Endothelial cell of umbilical vein (primary cell): ENCODE results near the gene IL34. TPM values are rescaled to one million over a fixed set of nuclear protein-coding genes. Genes with fewer than 3 reads are reported as not detected.

Source experiments
- BruUV-seq: library from RNA; stranded (reverse); fragments of 400-500 nt; replicated peaks from 2 replicates; lab custom pipeline; 2021; lab: Mats Ljungman, UMichigan
- CTCF ChIA-PET: fragments of 300-600, 350-600 bp; sonication (Branson Sonifier 250); formaldehyde crosslinking; loops from one replicate; lab custom pipeline; 2021; ENCODE audit warnings: antibody characterized with exemption, inconsistent platforms; lab: Charles Lee
- POLR2A ChIA-PET: fragments of 300-600, 350-600 bp; sonication (Branson Sonifier 250); formaldehyde crosslinking; loops from one replicate; lab custom pipeline; 2021; ENCODE audit warnings: antibody characterized with exemption, inconsistent platforms; lab: Charles Lee
- DNase-seq: peaks from one replicate; pipeline ENCODE4 v3.0.0-alpha.2; 2011; ENCODE audit warnings: low read depth, low spot score
- FAIRE-seq: peaks from 2 replicates; lab custom pipeline; 2011; peaks lifted over from hg19 to GRCh38; lab: Jason Lieb, UNC
- H2AFZ ChIP-seq: 2 replicates; pipeline ENCODE4 v1.6.0; 2012; ENCODE audit warnings: low read depth, low read length, control low read depth, inconsistent platforms
- H3K27ac ChIP-seq: 2 replicates; pipeline ENCODE4 v1.5.1; 2011; ENCODE audit warnings: low read depth, mild to moderate bottlenecking, control low read depth, low read length, moderate library complexity; ENCODE audit not compliant: insufficient read depth
- H3K27me3 ChIP-seq, 2 experiments: 2 replicates each; pipeline versions ENCODE4 v1.6.0 to v1.6.1; 2011; ENCODE audit warnings: low read length in 2 of 2, mixed read lengths in 1 of 2; ENCODE audit not compliant: control insufficient read depth in 2 of 2, insufficient read depth in 2 of 2
- H3K36me3 ChIP-seq, 2 experiments: 2 replicates in 1 of 2; 3 replicates in 1 of 2; pipeline ENCODE4 v1.5.1; 2011; ENCODE audit warnings: low read length in 2 of 2, mild to moderate bottlenecking in 1 of 2, moderate library complexity in 1 of 2; ENCODE audit not compliant: control insufficient read depth in 2 of 2, insufficient read depth in 2 of 2; ENCODE audit errors: extremely low read depth in 1 of 2
- H3K4me1 ChIP-seq: 3 replicates; pipeline ENCODE4 v1.5.1; 2011; ENCODE audit warnings: mild to moderate bottlenecking, low read length; ENCODE audit not compliant: control insufficient read depth, insufficient read depth; ENCODE audit errors: extremely low read depth
- H3K4me2 ChIP-seq: 2 replicates; pipeline ENCODE4 v1.6.1; 2011; ENCODE audit warnings: low read length, control low read depth, mixed read lengths; ENCODE audit not compliant: insufficient read depth
- H3K4me3 ChIP-seq, 3 experiments: fragments of 200-600 bp in 1 of 3; sonication (generic), shearing (Covaris generic) in 1 of 3; replicated peaks in 1 of 3; 2 replicates each; pipeline ENCODE4 v1.5.1; 2011 to 2016; ENCODE audit warnings: control low read depth in 3 of 3, low read length in 3 of 3, mild to moderate bottlenecking in 2 of 3, inconsistent platforms in 1 of 3, low read depth in 1 of 3, moderate library complexity in 1 of 3; ENCODE audit not compliant: insufficient read depth in 1 of 3
- H3K79me2 ChIP-seq: 2 replicates; pipeline ENCODE4 v1.6.0; 2012; ENCODE audit warnings: low read length, inconsistent platforms; ENCODE audit not compliant: control insufficient read depth, insufficient read depth
- H3K9ac ChIP-seq: replicated peaks from 2 replicates; pipeline ENCODE3; 2011; ENCODE audit warnings: low read length, control low read depth; ENCODE audit not compliant: insufficient read depth; ENCODE audit errors: extremely low read depth
- H3K9me1 ChIP-seq: replicated peaks from 3 replicates; pipeline ENCODE4 v1.6.0; 2011; ENCODE audit warnings: mild to moderate bottlenecking, low read length; ENCODE audit not compliant: control insufficient read depth, insufficient read depth; ENCODE audit errors: extremely low read depth
- H3K9me3 ChIP-seq: replicated peaks from 2 replicates; pipeline ENCODE4 v1.5.1; 2012; ENCODE audit warnings: low read length, inconsistent platforms; ENCODE audit not compliant: control insufficient read depth, insufficient read depth
- H4K20me1 ChIP-seq: replicated peaks from 2 replicates; pipeline ENCODE3; 2011; ENCODE audit warnings: mild to moderate bottlenecking, low read length; ENCODE audit not compliant: control insufficient read depth, insufficient read depth; ENCODE audit errors: extremely low read depth
- CTCF ChIP-seq, 2 donors: IDR thresholded peaks; 1 replicate in 1 of 2; 2 replicates in 1 of 2; pipeline ENCODE4 v1.5.1; 2011; ENCODE audit warnings: low read length in 2 of 2, mild to moderate bottlenecking in 2 of 2, moderate library complexity in 2 of 2, control low read depth in 1 of 2, inconsistent platforms in 1 of 2, low read depth in 1 of 2; ENCODE audit not compliant: insufficient read depth in 1 of 2; ENCODE audit errors: extremely low read depth in 1 of 2
- EZH2 ChIP-seq: IDR thresholded peaks from 2 replicates; pipeline ENCODE4 v1.6.1; 2012; ENCODE audit warnings: borderline replicate concordance, low read depth, mild to moderate bottlenecking, moderate library complexity, low read length, inconsistent platforms; ENCODE audit not compliant: severe bottlenecking
- FOS ChIP-seq: IDR thresholded peaks from 2 replicates; pipeline ENCODE4 v1.6.1; 2011; ENCODE audit warnings: mild to moderate bottlenecking, low read length, moderate library complexity, borderline replicate concordance; ENCODE audit not compliant: insufficient read depth
- GATA2 ChIP-seq: IDR thresholded peaks from 2 replicates; pipeline ENCODE4 v1.7.0; 2011; ENCODE audit warnings: low read depth, mild to moderate bottlenecking, moderate library complexity, mixed read lengths, low read length; ENCODE audit not compliant: insufficient read length, insufficient read depth
- JUN ChIP-seq: IDR thresholded peaks from 2 replicates; pipeline ENCODE4 v1.6.1; 2011; ENCODE audit warnings: borderline replicate concordance, low read depth; ENCODE audit not compliant: insufficient read length, insufficient read depth
- MAX ChIP-seq: IDR thresholded peaks from 2 replicates; pipeline ENCODE4 v1.6.1; 2011; ENCODE audit not compliant: insufficient read depth, insufficient read length
- MYC ChIP-seq: IDR thresholded peaks from one replicate; pipeline ENCODE4 v1.6.1; 2011; ENCODE audit warnings: mild to moderate bottlenecking, low read depth, low read length
- POLR2A ChIP-seq: IDR thresholded peaks from 2 replicates; pipeline ENCODE4 v1.6.1; 2012; ENCODE audit warnings: low read depth, mild to moderate bottlenecking, control low read depth, low read length
- POLR2AphosphoS5 ChIP-seq: IDR thresholded peaks from 2 replicates; pipeline ENCODE4 v1.6.1; 2012; ENCODE audit warnings: low read depth, mild to moderate bottlenecking, control low read depth, low read length, moderate library complexity; ENCODE audit not compliant: insufficient read depth
- dilution Hi-C: fragments of 300-500 bp; cut with MboI; formaldehyde crosslinking; loops from one replicate; pipeline ENCODE4 v1.15.0; 2019; ENCODE audit warnings: low sequenced_read_pairs; ENCODE audit not compliant: extremely low pct_ligation_motif_present
- intact Hi-C: fragments of 100-400 bp; cut with micrococcal nuclease; formaldehyde crosslinking; loops from one replicate; pipeline ENCODE4 v1.10.0; 2022
- polyA plus RNA-seq, 4 experiments: library from polyadenylated mRNA; depleted of rRNA in 3 of 4; stranded (reverse) in 3 of 4; unstranded in 1 of 4; fragments of >200 nt; gene quantifications; 2 replicates each; pipeline versions ENCODE4 v1.2.1 to v1.2.3, GENCODE V29; 2011 to 2012; ENCODE audit warnings: missing spikeins in 1 of 4
- total RNA-seq: library from RNA; stranded (reverse); gene quantifications from 2 replicates; pipeline ENCODE4 v1.2.3, GENCODE V29; 2021

Gene IL34
- total and polyA plus RNA-seq, 2 donors (not counting 3 experiments of a cell fraction or from before 2014, with no cell fraction given) = 0.88 to 0.97 TPM

GRCh38 chr16:70608521-70608920 is 37.8 kb upstream of the IL34 start:
- intact Hi-C loops (no loop called here), dilution Hi-C loops (no loop called here)
- FAIRE-seq = no peak
- H3K4me1 ChIP-seq = no peaks in the 10 kb centered on the region
- H3K36me3 ChIP-seq = no peaks in the 10 kb centered on the region
- no peaks in the 10 kb centered on the region for H3K9me3 ChIP-seq
- no peaks in the 10 kb centered on the region for H3K27me3 ChIP-seq
- H4K20me1 ChIP-seq = no peaks in the 10 kb centered on the region
- TF ChIP-seq CTCF (IDR thresholded peaks at IDR 0.05; ENCODE audit: extremely low read depth in 1 of 2, insufficient read depth in 1 of 2, low read depth in 1 of 2, low read length in 2 of 2) (no peak), MYC (no peak)
- DNase-seq = no peak
- no peak overlapping the region for H3K27ac ChIP-seq
- H2AFZ ChIP-seq = no peak overlapping the region
- CTCF ChIA-PET = no interaction called here
- H3K9ac ChIP-seq = no peak overlapping the region
- BruUV-seq = no TSS peak
- H3K4me3 ChIP-seq = no peak overlapping the region
- no peak overlapping the region for H3K4me2 ChIP-seq
- H3K9me1 ChIP-seq = no peaks in the 10 kb centered on the region
- no peaks in the 10 kb centered on the region for H3K79me2 ChIP-seq
- POLR2A ChIA-PET = no interaction called here

GRCh38 chr16:70610273-70611223 is 35.8 kb upstream of the IL34 start:
- H3K27me3 ChIP-seq = no peaks in the 10 kb centered on the region
- H3K27ac ChIP-seq = no peak overlapping the region
- DNase-seq (peak; percentile 23), FAIRE-seq (no peak)
- no peak overlapping the region for H2AFZ ChIP-seq
- ChIA-PET POLR2A (no interaction called here), CTCF (interaction anchor here (1.4 to 1.7 kb wide), 2 partner anchors 8 to 44 kb away, joined by 3 to 9 read pairs; no protein-coding TSS in a partner anchor)
- no peaks in the 10 kb centered on the region for H3K4me1 ChIP-seq
- H3K36me3 ChIP-seq = no peaks in the 10 kb centered on the region
- no peaks in the 10 kb centered on the region for H4K20me1 ChIP-seq
- intact Hi-C loops (no loop called here), dilution Hi-C loops (no loop called here)
- H3K9me1 ChIP-seq = no peaks in the 10 kb centered on the region
- H3K9me3 ChIP-seq = no peaks in the 10 kb centered on the region
- H3K4me3 ChIP-seq = no peak overlapping the region
- no peak overlapping the region for H3K9ac ChIP-seq
- TF ChIP-seq MYC (no peak), JUN (no peak), POLR2A (no peak), GATA2 (no peak), FOS (no peak), POLR2AphosphoS5 (no peak), EZH2 (no peak), CTCF (IDR thresholded peaks at IDR 0.05; ENCODE audit: extremely low read depth in 1 of 2, insufficient read depth in 1 of 2, low read depth in 1 of 2, low read length in 2 of 2) (no peak), MAX (no peak)
- H3K4me2 ChIP-seq = no peak overlapping the region
- no TSS peak for BruUV-seq
- H3K79me2 ChIP-seq = no peaks in the 10 kb centered on the region
